GM19372 (cell line): ENCODE results near the gene EDC4.
"Not testable (repeated sequence)": the region's sequence is repeated elsewhere in the genome, so short reads cannot be mapped to it uniquely, and the experiment has no call there.

ENCODE experiments used
- ATAC-seq: cut with Tn5 transposase; IDR thresholded peaks from one replicate; pipeline ENCODE4 v1.9.1; 2021; ENCODE audit warnings: mild to moderate bottlenecking, low read depth, moderate library complexity; ENCODE audit not compliant: unreplicated experiment

EDC4 gene

GRCh38 chr16:67872631-67873434 lies at the start of gene EDC4:
TSS of gene EDC4 (plus strand) at chr16:67873052. CDS start at chr16:67873262, 210 bp downstream.
- peak; percentile 83 for ATAC-seq

- no peak for ATAC-seq
These were observed 47.7 kb upstream of the EDC4 start for GRCh38 chr16:67825119-67825518.

GRCh38 chr16:67825906-67826305 lies 46.9 kb upstream of the EDC4 start:
- ATAC-seq = no peak

GRCh38 chr16:67828651-67829050 lies 44.2 kb upstream of the EDC4 start:
- no peak for ATAC-seq

- ATAC-seq = no peak
These were observed 39.8 kb upstream of the EDC4 start for GRCh38 chr16:67833030-67833414.

GRCh38 chr16:67833415-67834241 lies 39.2 kb upstream of the EDC4 start:
- peak; percentile 97 for ATAC-seq

GRCh38 chr16:67834242-67834614 lies 38.6 kb upstream of the EDC4 start:
- no peak for ATAC-seq

- ATAC-seq = not testable (repeated sequence)
These were observed 35.7 kb upstream of the EDC4 start for GRCh38 chr16:67837190-67837589.

- no peak for ATAC-seq
These were observed 35.0 kb upstream of the EDC4 start for GRCh38 chr16:67837811-67838210.

- no peak for ATAC-seq
These were observed 31.5 kb upstream of the EDC4 start for GRCh38 chr16:67841198-67841815.

GRCh38 chr16:67841816-67842508 lies 30.9 kb upstream of the EDC4 start, which contains the start of gene THAP11:
TSS of gene THAP11 (plus strand) at chr16:67842320. CDS start at chr16:67842555, 235 bp downstream.
- ATAC-seq = peak; percentile 44

GRCh38 chr16:67842509-67843342 lies 30.1 kb upstream of the EDC4 start:
- ATAC-seq = peak; percentile 16

- no peak for ATAC-seq
These were observed 29.5 kb upstream of the EDC4 start for GRCh38 chr16:67843343-67843765.

GRCh38 chr16:67844497-67844896 lies 28.4 kb upstream of the EDC4 start:
- ATAC-seq = no peak

- ATAC-seq = no peak
These were observed 27.4 kb upstream of the EDC4 start for GRCh38 chr16:67845291-67846062.

GRCh38 chr16:67846063-67846319 lies 26.9 kb upstream of the EDC4 start:
- no peak for ATAC-seq

GRCh38 chr16:67846320-67847063 lies 26.4 kb upstream of the EDC4 start, which contains the start of gene NUTF2:
TSS of gene NUTF2 (plus strand) at chr16:67846933. CDS start at chr16:67865131, 18,198 bp downstream.
- peak; percentile 50 for ATAC-seq
